ENCODE data around the gene STUM.

DNA sequence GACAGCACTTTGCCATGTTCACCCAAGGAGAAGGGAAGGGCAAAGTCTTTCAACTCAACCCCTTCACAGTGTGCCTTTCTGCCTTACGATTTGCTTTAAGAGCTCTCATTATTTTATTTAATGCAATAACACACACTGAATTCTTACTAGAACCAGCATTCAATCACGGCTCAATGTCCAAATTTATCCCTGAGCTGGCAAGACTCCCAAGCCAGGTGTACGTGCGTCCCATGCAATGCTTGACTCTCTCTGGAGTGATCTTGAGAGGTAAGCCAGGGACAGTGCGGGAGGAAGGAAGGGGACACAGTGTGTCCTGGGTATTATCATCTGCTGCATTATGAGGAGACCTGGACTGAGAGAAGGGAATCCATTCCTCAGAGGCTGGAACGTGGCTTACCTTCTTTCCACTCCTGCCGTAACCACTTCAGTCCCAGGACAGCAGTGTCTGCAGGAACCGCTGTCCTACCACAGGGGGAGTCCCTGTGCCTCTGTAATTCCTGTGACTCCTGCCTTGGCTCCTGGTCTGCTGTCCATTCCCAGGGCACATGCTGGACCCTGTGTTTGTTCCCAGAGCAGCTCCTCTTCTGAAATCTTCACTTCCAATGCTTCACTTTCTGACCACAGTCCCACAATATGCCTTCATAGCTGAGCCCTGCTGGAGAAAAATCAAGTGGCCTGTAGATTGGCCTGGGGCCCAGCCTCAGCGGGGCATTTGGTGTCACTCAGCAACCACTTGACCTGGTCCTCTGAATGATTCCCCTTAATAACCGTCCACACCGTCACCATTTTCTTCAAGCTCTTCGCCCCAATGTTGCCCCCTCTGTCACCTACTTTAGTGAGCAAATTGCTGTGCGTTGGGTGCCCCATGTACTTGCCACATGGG lies 28.6 kb upstream of the STUM start:
- TF ChIP-seq POLR2A (IDR thresholded peaks at IDR 0.05; ENCODE audit: low read depth, low read length), result no peak
- TF ChIP-seq POLR2AphosphoS5 (IDR thresholded peaks at IDR 0.05; ENCODE audit: low read depth, low read length), result no peak

All from GM12891 (cell line).